Lower leg skin (tissue), 3 donors: ENCODE results near the gene PECR.

Source experiments
- CTCF ChIP-seq, 3 donors: fragments of 450-650 bp; IDR thresholded peaks; one replicate each; pipeline ENCODE4 v1.5.1; 2016; ENCODE audit warnings: antibody characterized with exemption in 3 of 3, mild to moderate bottlenecking in 3 of 3, moderate library complexity in 2 of 3
- POLR2A ChIP-seq, 2 donors: fragments of 450-650 bp; IDR thresholded peaks; one replicate each; pipeline ENCODE4 v1.6.1; 2016 to 2017; ENCODE audit warnings: antibody characterized with exemption in 2 of 2, mild to moderate bottlenecking in 1 of 2, moderate library complexity in 1 of 2

GRCh38 chr2:216104691-216105090 is 23.1 kb upstream of the PECR start:
- TF ChIP-seq CTCF (IDR thresholded peaks at IDR 0.05) (no peak), POLR2A (IDR thresholded peaks at IDR 0.05) (no peak)
